GM12878 (cell line): ENCODE measurements around the gene TMPRSS3. TPM values are rescaled to one million over a fixed set of nuclear protein-coding genes. Genes with fewer than 3 reads are reported as not detected.

Source experiments
- ATAC-seq: fragments of 200-7000 bp; cut with Tn5 transposase; 3 replicates; pipeline ENCODE4 v1.9.1; 2020; ENCODE audit warnings: mild to moderate bottlenecking, moderate library complexity
- BruUV-seq: library from RNA; stranded (reverse); fragments of 400-500 nt; replicated peaks from 2 replicates; lab custom pipeline; 2021; lab: Mats Ljungman, UMichigan
- CTCF ChIA-PET: fragments of 300-600 bp; sonication (Branson Sonifier 250); formaldehyde crosslinking; extraction: SDS; loops from one replicate; lab custom pipeline; 2021; ENCODE audit warnings: inconsistent platforms; lab: Yijun Ruan, JAX
- POLR2A ChIA-PET: fragments of 350-600 bp; formaldehyde crosslinking; extraction: SDS; loops from one replicate; lab custom pipeline; 2021; ENCODE audit warnings: inconsistent platforms; lab: Charles Lee
- RAD21 ChIA-PET: fragments of 300-600 bp; sonication (Branson Sonifier 250); formaldehyde crosslinking; loops from one replicate; lab custom pipeline; 2023; ENCODE audit warnings: antibody characterized with exemption; ENCODE audit not compliant: unreplicated experiment; lab: Charles Lee
- SMC1A ChIA-PET: fragments of 300-600 bp; sonication (Branson Sonifier 250); formaldehyde crosslinking; loops from one replicate; lab custom pipeline; 2023; ENCODE audit not compliant: unreplicated experiment, uncharacterized antibody; lab: Charles Lee
- DNase-seq: peaks from one replicate; pipeline ENCODE4 v3.0.0-alpha.2; 2011; ENCODE audit warnings: low read depth, low spot score
- FAIRE-seq: peaks from 3 replicates; lab custom pipeline; 2011; peaks lifted over from hg19 to GRCh38; lab: Jason Lieb, UNC
- H2AFZ ChIP-seq: 2 replicates; pipeline ENCODE4 v1.6.0; 2011; ENCODE audit warnings: low read depth, low read length, control low read depth; ENCODE audit not compliant: control insufficient read depth
- H3K27ac ChIP-seq: 2 replicates; pipeline ENCODE4 v1.5.1; 2011; ENCODE audit warnings: control low read depth; ENCODE audit not compliant: control insufficient read depth, insufficient read depth
- H3K27me3 ChIP-seq, 2 experiments: replicated peaks in 1 of 2; 2 replicates each; pipeline versions ENCODE4 v1.6.0 to v1.6.1; 2011; ENCODE audit warnings: low read length in 1 of 2; ENCODE audit not compliant: control insufficient read depth in 2 of 2, insufficient read depth in 2 of 2
- H3K36me3 ChIP-seq, 2 experiments: 2 replicates each; pipeline ENCODE4 v1.5.1; 2011; ENCODE audit warnings: low read length in 1 of 2; ENCODE audit not compliant: control insufficient read depth in 2 of 2, insufficient read depth in 2 of 2
- H3K4me1 ChIP-seq: 2 replicates; pipeline ENCODE4 v1.6.1; 2011; ENCODE audit warnings: mild to moderate bottlenecking, low read length, moderate library complexity, mixed read lengths; ENCODE audit not compliant: control insufficient read depth, insufficient read depth
- H3K4me2 ChIP-seq: 2 replicates; pipeline ENCODE4 v1.6.0; 2011; ENCODE audit warnings: control low read depth; ENCODE audit not compliant: control insufficient read depth, insufficient read depth
- H3K4me3 ChIP-seq: fragments of 200-600 bp; sonication (generic); 2 replicates; pipeline ENCODE4 v1.5.1; 2016
- H3K79me2 ChIP-seq: 2 replicates; pipeline ENCODE4 v1.6.0; 2011; ENCODE audit warnings: low read length; ENCODE audit not compliant: control insufficient read depth, insufficient read depth
- H3K9ac ChIP-seq: 2 replicates; pipeline ENCODE4 v1.8.0; 2011; ENCODE audit warnings: low read length, control low read depth, mixed read lengths; ENCODE audit not compliant: control insufficient read depth, insufficient read depth
- H3K9me3 ChIP-seq: replicated peaks from 3 replicates; pipeline ENCODE4 v1.5.1; 2011; ENCODE audit warnings: mild to moderate bottlenecking, low read length; ENCODE audit not compliant: control insufficient read depth, insufficient read depth
- H4K20me1 ChIP-seq: 2 replicates; pipeline ENCODE4 v1.6.0; 2011; ENCODE audit not compliant: control insufficient read depth, insufficient read depth
- CREM ChIP-seq: IDR thresholded peaks from 2 replicates; pipeline ENCODE4 v1.6.1; 2014; ENCODE audit warnings: antibody characterized with exemption, low read depth
- MXI1 ChIP-seq: fragments of 150-350 bp; IDR thresholded peaks from 2 replicates; pipeline ENCODE4 v1.6.1; 2011; ENCODE audit warnings: low read depth, mild to moderate bottlenecking, inconsistent platforms, low read length, improper control_type of control experiment
- NFIC ChIP-seq: IDR thresholded peaks from 2 replicates; pipeline ENCODE4 v1.6.1; 2012; ENCODE audit warnings: low read depth, mild to moderate bottlenecking, inconsistent platforms, low read length, moderate library complexity
- NFXL1 ChIP-seq: fragments of 450-650 bp; IDR thresholded peaks from 2 replicates; pipeline ENCODE4 v1.6.1; 2017; ENCODE audit warnings: antibody characterized with exemption, mild to moderate bottlenecking, borderline replicate concordance
- SIX5 ChIP-seq: IDR thresholded peaks from 2 replicates; pipeline ENCODE4 v1.6.1; 2011; ENCODE audit warnings: mild to moderate bottlenecking, low read depth, low read length, moderate library complexity; ENCODE audit not compliant: severe bottlenecking
- SMAD1 ChIP-seq: fragments of 450-650 bp; IDR thresholded peaks from 2 replicates; pipeline ENCODE4 v1.6.1; 2018; ENCODE audit warnings: mild to moderate bottlenecking, low read depth; ENCODE audit not compliant: partially characterized antibody
- STAT3 ChIP-seq: IDR thresholded peaks from 2 replicates; pipeline ENCODE4 v1.6.1; 2011; ENCODE audit warnings: low read depth, low read length, improper control_type of control experiment
- WGBS: methylation state at CpG from one replicate; pipeline ENCODE4 v1.1.6; 2016; ENCODE audit warnings: low lambda C conversion rate; ENCODE audit not compliant: insufficient replicate concordance, insufficient coverage; ENCODE audit errors: missing lambda C conversion rate; 5-methylcytosine and 5-hydroxymethylcytosine counted together
- in situ Hi-C: fragments of 300-500 bp; cut with MboI; formaldehyde crosslinking; loops from 9 replicates; pipeline ENCODE4 v1.14.3; 2018; ENCODE audit warnings: mixed read lengths
- intact Hi-C: fragments of 100-400 bp; cut with micrococcal nuclease; formaldehyde crosslinking; loops from one replicate; pipeline ENCODE4 v1.14.2; 2022; ENCODE audit not compliant: unreplicated experiment
- polyA plus RNA-seq, 11 experiments: library from polyadenylated mRNA; depleted of rRNA in 4 of 11; unstranded in 6 of 11; stranded (reverse) in 5 of 11; fragments of >200 nt; fragmentation: Nextera tagmentation in 4 of 11; fragmentation: Illumina TruSeq in 1 of 11; extraction: Ambion mirVana in 4 of 11; extraction: Trizol in 1 of 11; gene quantifications; 1 replicate in 1 of 11; 2 replicates in 10 of 11; pipeline versions ENCODE4 v1.2.1 to v1.2.3, GENCODE V29; 2011 to 2016; ENCODE audit warnings: inconsistent platforms in 2 of 11, missing spikeins in 2 of 11, low read depth in 1 of 11
- total RNA-seq, 4 experiments: library from RNA; depleted of rRNA in 3 of 4; stranded (reverse); fragments of >200 nt in 3 of 4; fragmentation: Illumina TruSeq in 1 of 4; extraction: Trizol in 1 of 4; gene quantifications; 2 replicates each; pipeline versions ENCODE4 v1.2.1 to v1.2.3, GENCODE V29; 2013 to 2021
- TF ChIP-seq, protein P1 (sequence below): IDR thresholded peaks from 2 replicates; pipeline ENCODE4 v1.6.1; 2012; ENCODE audit warnings: improper control_type of control experiment, low read depth, low read length; ENCODE audit not compliant: insufficient replicate concordance

Gene TMPRSS3
- total and polyA plus RNA-seq, 10 of the 15 experiments (the other 5 are each of a cell fraction or from before 2014, with no cell fraction given) = 0.51 to 1.5 (median 0.82) TPM; not detected in 1

DNA sequence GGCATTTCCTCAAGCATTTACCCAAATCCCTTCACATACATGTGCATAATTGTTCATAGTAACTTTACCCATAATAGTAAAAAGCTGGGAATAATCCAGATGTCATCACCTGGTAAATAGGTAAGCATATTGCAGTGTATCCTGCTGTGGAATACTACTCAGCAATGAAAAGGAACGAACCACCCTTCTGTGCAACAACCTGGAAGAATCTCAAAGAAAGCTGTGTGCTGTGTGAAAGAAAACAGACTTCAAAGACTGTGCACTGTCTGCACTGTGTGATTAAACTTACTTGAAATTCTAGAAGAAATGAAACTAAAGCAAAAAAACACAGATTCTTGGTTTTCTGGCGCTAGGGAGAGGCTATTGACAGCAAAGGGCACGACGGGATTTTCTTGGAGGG lies 58.6 kb downstream of the TMPRSS3 start:
- no peaks in the 10 kb centered on the region for H3K27me3 ChIP-seq
- no peaks in the 10 kb centered on the region; the same call in 2 of the 3 replicates for H3K9me3 ChIP-seq
- no peak for ATAC-seq
- no TSS peak for BruUV-seq
- no peak overlapping the region for H3K9ac ChIP-seq
- H3K36me3 ChIP-seq = no peaks in the 10 kb centered on the region
- ChIA-PET SMC1A (interaction anchor here (0.6 to 6.7 kb wide), 13 partner anchors 16 to 199 kb away, joined by 3 to 41 read pairs (median 5); no protein-coding TSS in a partner anchor), POLR2A (interaction anchor here (1.7 kb wide), 1 partner anchor 86 kb away, joined by 4 read pairs; no protein-coding TSS in a partner anchor), RAD21 (interaction anchor here (0.8 to 2.9 kb wide), 7 partner anchors 27 to 199 kb away, joined by 3 to 11 read pairs (median 6); no protein-coding TSS in a partner anchor), CTCF (interaction anchor here (0.7 to 4.3 kb wide), 19 partner anchors 17 to 199 kb away, joined by 3 to 23 read pairs (median 4); partner anchors contain the start of gene TFF3)
- in situ Hi-C loops = no loop called here
- intact Hi-C loops = no loop called here
- H3K27ac ChIP-seq = no peak overlapping the region
- no peak for DNase-seq
- no peak overlapping the region for H2AFZ ChIP-seq
- H3K4me1 ChIP-seq = peaks cover 13% of the 10 kb centered on the region
- TF ChIP-seq MXI1 (no peak), CREM (no peak), SMAD1 (no peak), SIX5 (no peak), STAT3 (no peak), NFIC (no peak), NFXL1 (no peak)
- TF ChIP-seq, protein P1, sequence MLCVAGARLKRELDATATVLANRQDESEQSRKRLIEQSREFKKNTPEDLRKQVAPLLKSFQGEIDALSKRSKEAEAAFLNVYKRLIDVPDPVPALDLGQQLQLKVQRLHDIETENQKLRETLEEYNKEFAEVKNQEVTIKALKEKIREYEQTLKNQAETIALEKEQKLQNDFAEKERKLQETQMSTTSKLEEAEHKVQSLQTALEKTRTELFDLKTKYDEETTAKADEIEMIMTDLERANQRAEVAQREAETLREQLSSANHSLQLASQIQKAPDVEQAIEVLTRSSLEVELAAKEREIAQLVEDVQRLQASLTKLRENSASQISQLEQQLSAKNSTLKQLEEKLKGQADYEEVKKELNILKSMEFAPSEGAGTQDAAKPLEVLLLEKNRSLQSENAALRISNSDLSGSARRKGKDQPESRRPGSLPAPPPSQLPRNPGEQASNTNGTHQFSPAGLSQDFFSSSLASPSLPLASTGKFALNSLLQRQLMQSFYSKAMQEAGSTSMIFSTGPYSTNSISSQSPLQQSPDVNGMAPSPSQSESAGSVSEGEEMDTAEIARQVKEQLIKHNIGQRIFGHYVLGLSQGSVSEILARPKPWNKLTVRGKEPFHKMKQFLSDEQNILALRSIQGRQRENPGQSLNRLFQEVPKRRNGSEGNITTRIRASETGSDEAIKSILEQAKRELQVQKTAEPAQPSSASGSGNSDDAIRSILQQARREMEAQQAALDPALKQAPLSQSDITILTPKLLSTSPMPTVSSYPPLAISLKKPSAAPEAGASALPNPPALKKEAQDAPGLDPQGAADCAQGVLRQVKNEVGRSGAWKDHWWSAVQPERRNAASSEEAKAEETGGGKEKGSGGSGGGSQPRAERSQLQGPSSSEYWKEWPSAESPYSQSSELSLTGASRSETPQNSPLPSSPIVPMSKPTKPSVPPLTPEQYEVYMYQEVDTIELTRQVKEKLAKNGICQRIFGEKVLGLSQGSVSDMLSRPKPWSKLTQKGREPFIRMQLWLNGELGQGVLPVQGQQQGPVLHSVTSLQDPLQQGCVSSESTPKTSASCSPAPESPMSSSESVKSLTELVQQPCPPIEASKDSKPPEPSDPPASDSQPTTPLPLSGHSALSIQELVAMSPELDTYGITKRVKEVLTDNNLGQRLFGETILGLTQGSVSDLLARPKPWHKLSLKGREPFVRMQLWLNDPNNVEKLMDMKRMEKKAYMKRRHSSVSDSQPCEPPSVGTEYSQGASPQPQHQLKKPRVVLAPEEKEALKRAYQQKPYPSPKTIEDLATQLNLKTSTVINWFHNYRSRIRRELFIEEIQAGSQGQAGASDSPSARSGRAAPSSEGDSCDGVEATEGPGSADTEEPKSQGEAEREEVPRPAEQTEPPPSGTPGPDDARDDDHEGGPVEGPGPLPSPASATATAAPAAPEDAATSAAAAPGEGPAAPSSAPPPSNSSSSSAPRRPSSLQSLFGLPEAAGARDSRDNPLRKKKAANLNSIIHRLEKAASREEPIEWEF = no peak
- H3K4me3 ChIP-seq = no peak overlapping the region
- FAIRE-seq = no peak
- no peaks in the 10 kb centered on the region for H4K20me1 ChIP-seq
- WGBS = 89% methylated on average over 4 of the region's 4 CpGs
- H3K4me2 ChIP-seq = no peak overlapping the region
- no peaks in the 10 kb centered on the region for H3K79me2 ChIP-seq
